ENCODE results near the gene PDIK1L. TPM values are rescaled to one million over a fixed set of nuclear protein-coding genes. Genes with fewer than 3 reads are reported as not detected.
A peak's percentile ranks its signal among the peaks of the same experiment; 100 is the strongest.

PDIK1L gene
- total RNA-seq, 1 experiment from 2014 or later, result 11.0 TPM

GRCh38 chr1:26127235-26128163, 15.9 kb downstream of the PDIK1L start:
- H3K27ac ChIP-seq (ENCODE audit: low read length), result no peak overlapping the region
- H3K9me2 ChIP-seq (replicated peaks; ENCODE audit: insufficient read depth, low read length), result no peaks in the 10 kb centered on the region
- no peak overlapping the region for H3K4me2 ChIP-seq (ENCODE audit: low read depth, low read length, poor library complexity, severe bottlenecking)
- H3K4me1 ChIP-seq (ENCODE audit: low read length), result peaks cover 13% of the 10 kb centered on the region
- no peaks in the 10 kb centered on the region for H3K9me3 ChIP-seq (ENCODE audit: low read length)
- H4K20me1 ChIP-seq (ENCODE audit: insufficient read depth, low read depth, low read length), result 0 out of 2 replicates have a peak, but pooled peaks cover 10% of the 10 kb centered on the region
- H2AFZ ChIP-seq (ENCODE audit: low read length), result no peak overlapping the region
- no peak overlapping the region for H3K4me3 ChIP-seq (ENCODE audit: low read length)
- H3K9ac ChIP-seq (ENCODE audit: low read length), result no peak overlapping the region
- DNase-seq, result no peak
- peaks cover 1% of the 10 kb centered on the region; the same call in 1 of the 2 replicates for H3K36me3 ChIP-seq (ENCODE audit: insufficient read depth, low read length)
- H3K79me2 ChIP-seq (ENCODE audit: low read length), result no peaks in the 10 kb centered on the region
- H3K27me3 ChIP-seq (ENCODE audit: low read length), result no peaks in the 10 kb centered on the region

GRCh38 chr1:26129778-26130177, 18.2 kb downstream of the PDIK1L start:
- Histone ChIP-seq H3K4me2 (ENCODE audit: low read depth, low read length, poor library complexity, severe bottlenecking) (no peak overlapping the region), H3K36me3 (ENCODE audit: insufficient read depth, low read length) (no peaks in the 10 kb centered on the region), H3K9me3 (ENCODE audit: low read length) (no peaks in the 10 kb centered on the region), H3K27me3 (ENCODE audit: low read length) (no peaks in the 10 kb centered on the region), H3K9ac (ENCODE audit: low read length) (no peak overlapping the region), H3K27ac (ENCODE audit: low read length) (no peak overlapping the region), H2AFZ (ENCODE audit: low read length) (no peak overlapping the region), H3K4me1 (ENCODE audit: low read length) (peaks cover 17% of the 10 kb centered on the region), H3K9me2 (replicated peaks; ENCODE audit: insufficient read depth, low read length) (no peaks in the 10 kb centered on the region), H3K79me2 (ENCODE audit: low read length) (no peaks in the 10 kb centered on the region), H3K4me3 (ENCODE audit: low read length) (no peak overlapping the region), H4K20me1 (ENCODE audit: insufficient read depth, low read depth, low read length) (0 out of 2 replicates have a peak, but pooled peaks cover 5% of the 10 kb centered on the region)
- DNase-seq, result no peak

- Histone ChIP-seq H4K20me1 (ENCODE audit: insufficient read depth, low read depth, low read length) (no peaks in the 10 kb centered on the region), H3K4me1 (ENCODE audit: low read length) (peaks cover 14% of the 10 kb centered on the region), H3K27ac (ENCODE audit: low read length) (no peak overlapping the region), H3K9ac (ENCODE audit: low read length) (no peak overlapping the region), H3K9me2 (replicated peaks; ENCODE audit: insufficient read depth, low read length) (no peaks in the 10 kb centered on the region), H3K79me2 (ENCODE audit: low read length) (no peaks in the 10 kb centered on the region), H3K4me2 (ENCODE audit: low read depth, low read length, poor library complexity, severe bottlenecking) (no peak overlapping the region), H3K27me3 (ENCODE audit: low read length) (no peaks in the 10 kb centered on the region), H2AFZ (ENCODE audit: low read length) (no peak overlapping the region), H3K4me3 (ENCODE audit: low read length) (no peak overlapping the region), H3K9me3 (ENCODE audit: low read length) (no peaks in the 10 kb centered on the region), H3K36me3 (ENCODE audit: insufficient read depth, low read length) (no peaks in the 10 kb centered on the region)
- no peak for DNase-seq
These were observed 19.1 kb downstream of the PDIK1L start for GRCh38 chr1:26130695-26131094.

GRCh38 chr1:26132128-26132833, 20.7 kb downstream of the PDIK1L start:
- Histone ChIP-seq H3K4me1 (ENCODE audit: low read length) (peaks cover 4% of the 10 kb centered on the region), H3K9me3 (ENCODE audit: low read length) (no peaks in the 10 kb centered on the region), H3K79me2 (ENCODE audit: low read length) (no peaks in the 10 kb centered on the region), H3K4me2 (ENCODE audit: low read depth, low read length, poor library complexity, severe bottlenecking) (no peak overlapping the region), H3K27me3 (ENCODE audit: low read length) (no peaks in the 10 kb centered on the region), H3K36me3 (ENCODE audit: insufficient read depth, low read length) (no peaks in the 10 kb centered on the region), H3K4me3 (ENCODE audit: low read length) (no peak overlapping the region), H3K9ac (ENCODE audit: low read length) (no peak overlapping the region), H4K20me1 (ENCODE audit: insufficient read depth, low read depth, low read length) (no peaks in the 10 kb centered on the region), H3K9me2 (replicated peaks; ENCODE audit: insufficient read depth, low read length) (no peaks in the 10 kb centered on the region), H2AFZ (ENCODE audit: low read length) (no peak overlapping the region), H3K27ac (ENCODE audit: low read length) (no peak overlapping the region)
- peak; percentile 51 for DNase-seq

- Histone ChIP-seq H3K9me2 (replicated peaks; ENCODE audit: insufficient read depth, low read length) (no peaks in the 10 kb centered on the region), H3K4me1 (ENCODE audit: low read length) (peaks cover 4% of the 10 kb centered on the region), H3K79me2 (ENCODE audit: low read length) (no peaks in the 10 kb centered on the region), H3K9ac (ENCODE audit: low read length) (no peak overlapping the region), H3K9me3 (ENCODE audit: low read length) (no peaks in the 10 kb centered on the region), H3K36me3 (ENCODE audit: insufficient read depth, low read length) (no peaks in the 10 kb centered on the region), H4K20me1 (ENCODE audit: insufficient read depth, low read depth, low read length) (no peaks in the 10 kb centered on the region), H2AFZ (ENCODE audit: low read length) (no peak overlapping the region), H3K27ac (ENCODE audit: low read length) (no peak overlapping the region), H3K27me3 (ENCODE audit: low read length) (no peaks in the 10 kb centered on the region), H3K4me2 (ENCODE audit: low read depth, low read length, poor library complexity, severe bottlenecking) (no peak overlapping the region), H3K4me3 (ENCODE audit: low read length) (no peak overlapping the region)
- DNase-seq, result no peak
These were observed 21.2 kb downstream of the PDIK1L start for GRCh38 chr1:26132834-26133167.

- no peaks in the 10 kb centered on the region for H3K9me3 ChIP-seq (ENCODE audit: low read length)
- no peaks in the 10 kb centered on the region for H3K9me2 ChIP-seq (replicated peaks; ENCODE audit: insufficient read depth, low read length)
- H3K27ac ChIP-seq (ENCODE audit: low read length), result no peak overlapping the region
- H3K36me3 ChIP-seq (ENCODE audit: insufficient read depth, low read length), result no peaks in the 10 kb centered on the region
- H2AFZ ChIP-seq (ENCODE audit: low read length), result no peak overlapping the region
- H3K27me3 ChIP-seq (ENCODE audit: low read length), result no peaks in the 10 kb centered on the region
- H4K20me1 ChIP-seq (ENCODE audit: insufficient read depth, low read depth, low read length), result no peaks in the 10 kb centered on the region
- no peak overlapping the region for H3K9ac ChIP-seq (ENCODE audit: low read length)
- peaks cover 4% of the 10 kb centered on the region for H3K4me1 ChIP-seq (ENCODE audit: low read length)
- no peak overlapping the region for H3K4me2 ChIP-seq (ENCODE audit: low read depth, low read length, poor library complexity, severe bottlenecking)
- H3K79me2 ChIP-seq (ENCODE audit: low read length), result no peaks in the 10 kb centered on the region
- H3K4me3 ChIP-seq (ENCODE audit: low read length), result no peak overlapping the region
- no peak for DNase-seq
These were observed 22.8 kb downstream of the PDIK1L start for GRCh38 chr1:26134466-26134865.

- no peaks in the 10 kb centered on the region for H3K9me2 ChIP-seq (replicated peaks; ENCODE audit: insufficient read depth, low read length)
- no peaks in the 10 kb centered on the region for H3K4me1 ChIP-seq (ENCODE audit: low read length)
- H2AFZ ChIP-seq (ENCODE audit: low read length), result no peak overlapping the region
- DNase-seq, result no peak
- H3K36me3 ChIP-seq (ENCODE audit: insufficient read depth, low read length), result no peaks in the 10 kb centered on the region
- H3K9me3 ChIP-seq (ENCODE audit: low read length), result no peaks in the 10 kb centered on the region
- H3K27ac ChIP-seq (ENCODE audit: low read length), result no peak overlapping the region
- no peaks in the 10 kb centered on the region for H4K20me1 ChIP-seq (ENCODE audit: insufficient read depth, low read depth, low read length)
- H3K9ac ChIP-seq (ENCODE audit: low read length), result no peak overlapping the region
- H3K79me2 ChIP-seq (ENCODE audit: low read length), result no peaks in the 10 kb centered on the region
- no peak overlapping the region for H3K4me3 ChIP-seq (ENCODE audit: low read length)
- no peak overlapping the region for H3K4me2 ChIP-seq (ENCODE audit: low read depth, low read length, poor library complexity, severe bottlenecking)
- no peaks in the 10 kb centered on the region for H3K27me3 ChIP-seq (ENCODE audit: low read length)
These were observed 27.4 kb downstream of the PDIK1L start for GRCh38 chr1:26138974-26139558.

GRCh38 chr1:26142159-26142558, 30.5 kb downstream of the PDIK1L start:
- Histone ChIP-seq H3K36me3 (ENCODE audit: insufficient read depth, low read length) (no peaks in the 10 kb centered on the region), H2AFZ (ENCODE audit: low read length) (no peak overlapping the region), H4K20me1 (ENCODE audit: insufficient read depth, low read depth, low read length) (no peaks in the 10 kb centered on the region), H3K4me1 (ENCODE audit: low read length) (no peaks in the 10 kb centered on the region), H3K4me3 (ENCODE audit: low read length) (no peak overlapping the region), H3K79me2 (ENCODE audit: low read length) (no peaks in the 10 kb centered on the region), H3K9me3 (ENCODE audit: low read length) (no peaks in the 10 kb centered on the region), H3K9me2 (replicated peaks; ENCODE audit: insufficient read depth, low read length) (no peaks in the 10 kb centered on the region), H3K4me2 (ENCODE audit: low read depth, low read length, poor library complexity, severe bottlenecking) (no peak overlapping the region), H3K9ac (ENCODE audit: low read length) (no peak overlapping the region), H3K27ac (ENCODE audit: low read length) (no peak overlapping the region), H3K27me3 (ENCODE audit: low read length) (no peaks in the 10 kb centered on the region)
- DNase-seq, result no peak

Measured in Karpas-422 (cell line).